CD14-positive monocyte (primary cell): ENCODE results near the gene VPS36. TPM values are rescaled to one million over a fixed set of nuclear protein-coding genes. Genes with fewer than 3 reads are reported as not detected.
A peak's percentile ranks its signal among the peaks of the same experiment; 100 is the strongest.

Source experiments
- DNase-seq, 3 donors: peaks; one replicate each; pipeline ENCODE4 v3.0.0-alpha.2; 2011 to 2022
- H2AFZ ChIP-seq: 2 replicates; pipeline ENCODE4 v1.6.0; 2012; ENCODE audit warnings: mild to moderate bottlenecking, low read depth, low read length, inconsistent platforms; ENCODE audit not compliant: insufficient read depth, poor library complexity, severe bottlenecking
- H3K27ac ChIP-seq, 2 donors: 1 replicate in 1 of 2; 2 replicates in 1 of 2; pipeline ENCODE4 v1.5.1; 2012 to 2013; ENCODE audit warnings: low read length in 2 of 2, control low read depth in 1 of 2, inconsistent platforms in 1 of 2, low read depth in 1 of 2, mild to moderate bottlenecking in 1 of 2
- H3K27me3 ChIP-seq, 2 donors: one replicate each; pipeline versions ENCODE4 v1.6.0 to v1.6.1; 2011 to 2013; ENCODE audit warnings: low read length in 2 of 2; ENCODE audit not compliant: control insufficient read depth in 2 of 2, insufficient read depth in 2 of 2
- H3K36me3 ChIP-seq, 2 donors: replicated peaks in 1 of 2; 1 replicate in 1 of 2; 2 replicates in 1 of 2; pipeline versions ENCODE4 v1.5.1 to v1.6.1; 2012 to 2013; ENCODE audit warnings: low read length in 2 of 2, control low read depth in 1 of 2, inconsistent platforms in 1 of 2, mild to moderate bottlenecking in 1 of 2; ENCODE audit not compliant: insufficient read depth in 2 of 2, control insufficient read depth in 1 of 2
- H3K4me1 ChIP-seq, 2 donors: 1 replicate in 1 of 2; 2 replicates in 1 of 2; pipeline versions ENCODE4 v1.5.1 to v1.6.1; 2012 to 2013; ENCODE audit warnings: low read length in 2 of 2, control low read depth in 1 of 2, inconsistent platforms in 1 of 2, mild to moderate bottlenecking in 1 of 2, moderate library complexity in 1 of 2; ENCODE audit not compliant: insufficient read depth in 2 of 2, control insufficient read depth in 1 of 2
- H3K4me2 ChIP-seq: replicated peaks from 2 replicates; pipeline ENCODE3; 2012; ENCODE audit warnings: low read length, moderate library complexity, mild to moderate bottlenecking; ENCODE audit not compliant: poor library complexity, severe bottlenecking; ENCODE audit errors: extremely low read depth
- H3K4me3 ChIP-seq, 3 experiments: fragments of 200-600 bp in 1 of 3; sonication (generic) in 1 of 3; replicated peaks in 1 of 3; 1 replicate in 2 of 3; 2 replicates in 1 of 3; pipeline ENCODE4 v1.5.1; 2011 to 2013; ENCODE audit warnings: low read length in 3 of 3, mild to moderate bottlenecking in 3 of 3, control low read depth in 2 of 3, low read depth in 2 of 3, inconsistent platforms in 1 of 3, moderate library complexity in 1 of 3
- H3K79me2 ChIP-seq: 2 replicates; pipeline ENCODE4 v1.6.0; 2012; ENCODE audit warnings: mild to moderate bottlenecking, control low read depth, inconsistent platforms, low read length, moderate library complexity; ENCODE audit not compliant: insufficient read depth
- H3K9ac ChIP-seq: 2 replicates; pipeline ENCODE4 v1.6.0; 2017; ENCODE audit warnings: low read length, mild to moderate bottlenecking; ENCODE audit not compliant: insufficient read depth, poor library complexity, severe bottlenecking
- H3K9me3 ChIP-seq, 2 donors: replicated peaks in 1 of 2; 1 replicate in 1 of 2; 2 replicates in 1 of 2; pipeline versions ENCODE4 v1.5.1 to v1.6.1; 2012 to 2013; ENCODE audit warnings: low read length in 2 of 2, control low read depth in 1 of 2; ENCODE audit not compliant: control insufficient read depth in 1 of 2, insufficient read depth in 1 of 2
- H4K20me1 ChIP-seq: 2 replicates; pipeline ENCODE4 v1.6.0; 2012; ENCODE audit warnings: mild to moderate bottlenecking, low read length, control low read depth, moderate library complexity; ENCODE audit not compliant: insufficient read depth
- H3K27ac Mint-ChIP-seq, 7 donors: one replicate each; pipeline ENCODE4 v1.8.0; 2020; ENCODE audit warnings: mild to moderate bottlenecking in 7 of 7, mixed read lengths in 7 of 7, moderate library complexity in 6 of 7, inconsistent platforms in 2 of 7
- H3K27me3 Mint-ChIP-seq, 3 donors: one replicate each; pipeline ENCODE4 v1.8.0; 2021 to 2022; ENCODE audit warnings: low read depth in 3 of 3, mild to moderate bottlenecking in 3 of 3, mixed read lengths in 3 of 3, moderate library complexity in 3 of 3, inconsistent platforms in 1 of 3
- H3K36me3 Mint-ChIP-seq, 2 donors: one replicate each; pipeline ENCODE4 v1.8.0; 2020; ENCODE audit warnings: mixed read lengths in 2 of 2, inconsistent platforms in 1 of 2, mild to moderate bottlenecking in 1 of 2
- H3K4me1 Mint-ChIP-seq: one replicate; pipeline ENCODE4 v1.8.0; 2020; ENCODE audit warnings: mild to moderate bottlenecking, mixed read lengths
- H3K4me3 Mint-ChIP-seq, 2 donors: one replicate each; pipeline ENCODE4 v1.8.0; 2020; ENCODE audit warnings: mild to moderate bottlenecking in 2 of 2, mixed read lengths in 2 of 2, moderate library complexity in 1 of 2
- H3K9me3 Mint-ChIP-seq, 7 donors: one replicate each; pipeline ENCODE4 v1.8.0; 2020 to 2022; ENCODE audit warnings: mixed read lengths in 7 of 7, mild to moderate bottlenecking in 6 of 7, moderate library complexity in 6 of 7, inconsistent platforms in 2 of 7
- CTCF ChIP-seq: fragments of 200-600 bp; IDR thresholded peaks from one replicate; pipeline ENCODE4 v1.8.0; 2022; ENCODE audit warnings: antibody characterized with exemption, mild to moderate bottlenecking
- WGBS: methylation state at CpG from one replicate; pipeline ENCODE4 v1.1.5; 2013; ENCODE audit warnings: missing lambda C conversion rate; ENCODE audit not compliant: insufficient coverage; 5-methylcytosine and 5-hydroxymethylcytosine counted together
- intact Hi-C, 2 donors: fragments of 100-400 bp; cut with micrococcal nuclease; formaldehyde crosslinking; loops; one replicate each; pipeline versions ENCODE4 v1.15.0 to v1.15.1; 2023
- polyA plus RNA-seq, 3 donors: library from polyadenylated mRNA; depleted of rRNA in 1 of 3; unstranded in 2 of 3; stranded (reverse) in 1 of 3; fragments of 300-500 nt in 2 of 3; fragments of >200 nt in 1 of 3; fragmentation: Illumina TruSeq in 2 of 3; gene quantifications; 1 replicate in 2 of 3; 2 replicates in 1 of 3; pipeline ENCODE4 v1.2.3, GENCODE V29; 2012 to 2021

VPS36 gene
- polyA plus RNA-seq, 3 donors, result 20.3 to 37.0 (median 25.2) TPM

DNA sequence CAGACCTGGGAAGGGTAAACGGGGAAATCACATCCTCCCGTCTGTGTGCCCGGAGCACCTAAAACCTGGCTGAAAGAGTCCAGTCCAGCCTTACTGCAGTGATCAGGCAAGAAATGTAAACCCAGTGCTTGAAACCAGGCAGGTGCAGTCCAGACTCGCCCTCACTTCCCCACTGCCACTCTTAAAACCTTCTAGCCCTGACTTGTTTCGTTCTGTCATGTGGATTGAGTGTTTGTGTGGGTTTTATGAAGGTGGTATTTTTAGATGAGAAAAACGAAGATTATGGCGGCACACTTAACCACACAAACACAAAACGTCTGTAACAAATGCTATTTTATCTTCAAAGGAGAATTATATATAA is 4.0 kb upstream of the VPS36 start:
- Mint-ChIP-seq H3K4me3 (peak overlapping the region; percentile 91 to 98), H3K27ac (peak overlapping the region; percentile 97 to 99 (median 98)), H3K27me3 (no peaks in the 10 kb centered on the region), H3K4me1 (peaks cover 32% of the 10 kb centered on the region), H3K36me3 (peaks cover 8 to 16% of the 10 kb centered on the region in 2 donors), H3K9me3 (no peaks in the 10 kb centered on the region)
- peak overlapping the region; percentile 87 for H3K9ac ChIP-seq
- H3K4me2 ChIP-seq, result peak overlapping the region; percentile 75
- peaks cover 2 to 6% of the 10 kb centered on the region in 2 donors for H3K36me3 ChIP-seq
- H2AFZ ChIP-seq, result peak overlapping the region; percentile 85
- H3K27ac ChIP-seq, result peak overlapping the region; percentile 54 to 95
- no peak for TF ChIP-seq CTCF
- intact Hi-C loops, result loop anchor here (5.0 to 10.0 kb wide), 5 partner anchors 110 to 442 kb away; partner anchors contain the start of genes SUGT1 (in 2 of the 2), ALG11 (in 1 of the 2) and ATP7B (in 1 of the 2)
- H3K4me1 ChIP-seq, result peaks cover 23 to 32% of the 10 kb centered on the region in 2 donors
- 0% methylated on average over 3 of the region's 8 CpGs for WGBS
- H3K4me3 ChIP-seq, result peak overlapping the region; percentile 69 to 96 (median 94)
- H3K9me3 ChIP-seq, result no peaks in the 10 kb centered on the region
- DNase-seq, result peak in 2 of 3 donors; percentile 14 to 24
- H3K27me3 ChIP-seq, result no peaks in the 10 kb centered on the region
- H4K20me1 ChIP-seq, result no peaks in the 10 kb centered on the region
- peaks cover 42% of the 10 kb centered on the region for H3K79me2 ChIP-seq

GRCh38 chr13:52452470-52452869 is 2.0 kb upstream of the VPS36 start:
- Histone ChIP-seq H3K9me3 (no peaks in the 10 kb centered on the region), H3K9ac (no peak overlapping the region), H3K4me1 (peaks cover 38 to 49% of the 10 kb centered on the region in 2 donors), H3K4me3 (no peak overlapping the region), H3K27ac (no peak overlapping the region), H3K36me3 (peaks cover 2 to 4% of the 10 kb centered on the region in 2 donors), H2AFZ (no peak overlapping the region), H3K27me3 (no peaks in the 10 kb centered on the region), H3K79me2 (peaks cover 42% of the 10 kb centered on the region), H3K4me2 (no peak overlapping the region), H4K20me1 (peaks cover 15% of the 10 kb centered on the region)
- no peaks in the 10 kb centered on the region for H3K27me3 Mint-ChIP-seq
- DNase-seq, result no peak
- peaks cover 48% of the 10 kb centered on the region for H3K4me1 Mint-ChIP-seq
- WGBS, result 80% methylated on average over 1 of the region's 2 CpGs
- H3K36me3 Mint-ChIP-seq, result peaks cover 6 to 8% of the 10 kb centered on the region in 2 donors
- intact Hi-C loops, result loop anchor here (5.0 to 10.0 kb wide), 5 partner anchors 108 to 440 kb away; partner anchors contain the start of genes SUGT1 (in 2 of the 2), ALG11 (in 1 of the 2) and ATP7B (in 1 of the 2)
- no peak overlapping the region for H3K4me3 Mint-ChIP-seq
- H3K9me3 Mint-ChIP-seq, result peaks cover 0 to 2% (median 0%) of the 10 kb centered on the region in 7 donors
- no peak overlapping the region for H3K27ac Mint-ChIP-seq
- no peak for TF ChIP-seq CTCF
